Hematopoietic multipotent progenitor cell treated with erythropoietin and hydrocortisone succinate and interleukin-3 and kit ligand, for 4 days (in vitro differentiated cells): ENCODE data around the gene MYO1H.

ENCODE experiments used
- DNase-seq: peaks from one replicate; pipeline ENCODE4 v3.0.0-alpha.2; 2015

Gene MYO1H

GRCh38 chr12:109475993-109476806, 128.5 kb downstream of the MYO1H start:
- DNase-seq, result no peak

GRCh38 chr12:109476807-109477184, 129.1 kb downstream of the MYO1H start:
- no peak for DNase-seq

GRCh38 chr12:109477185-109477962, 129.7 kb downstream of the MYO1H start, which contains the start of the genes KCTD10 and UBE3B:
KCTD10 (minus strand) TSS chr12:109477300; CDS start chr12:109477262, 38 bp downstream.
UBE3B (plus strand) TSS chr12:109477634; CDS start chr12:109483552, 5,918 bp downstream.
- peak; percentile 95 for DNase-seq

GRCh38 chr12:109477963-109478315, 130.2 kb downstream of the MYO1H start:
- DNase-seq, result no peak

- no peak for DNase-seq
These were observed 132.1 kb downstream of the MYO1H start for GRCh38 chr12:109479761-109480160.

- no peak for DNase-seq
These were observed 132.7 kb downstream of the MYO1H start for GRCh38 chr12:109480356-109480755.

- DNase-seq, result no peak
These were observed 134.2 kb downstream of the MYO1H start for GRCh38 chr12:109481863-109482262.

- no peak for DNase-seq
These were observed 134.8 kb downstream of the MYO1H start for GRCh38 chr12:109482491-109482890.

- DNase-seq, result no peak
These were observed 135.2 kb downstream of the MYO1H start for GRCh38 chr12:109482894-109483293.

- no peak for DNase-seq
These were observed 135.6 kb downstream of the MYO1H start for GRCh38 chr12:109483346-109483745.

- no peak for DNase-seq
These were observed 137.5 kb downstream of the MYO1H start for GRCh38 chr12:109485201-109485600.

- no peak for DNase-seq
These were observed 139.7 kb downstream of the MYO1H start for GRCh38 chr12:109487181-109488050.

GRCh38 chr12:109488051-109488665, 140.5 kb downstream of the MYO1H start:
- no peak for DNase-seq

GRCh38 chr12:109489016-109489954, 141.6 kb downstream of the MYO1H start:
- no peak for DNase-seq

- DNase-seq, result no peak
These were observed 142.4 kb downstream of the MYO1H start for GRCh38 chr12:109489955-109490565.

GRCh38 chr12:109491671-109492070, 144.0 kb downstream of the MYO1H start:
- no peak for DNase-seq

- no peak for DNase-seq
These were observed 144.7 kb downstream of the MYO1H start for GRCh38 chr12:109492371-109492770.

GRCh38 chr12:109493090-109493489, 145.4 kb downstream of the MYO1H start:
- no peak for DNase-seq

GRCh38 chr12:109493938-109494337, 146.2 kb downstream of the MYO1H start:
- DNase-seq, result no peak

- DNase-seq, result no peak
These were observed 146.7 kb downstream of the MYO1H start for GRCh38 chr12:109494348-109494881.

GRCh38 chr12:109495012-109495411, 147.3 kb downstream of the MYO1H start:
- no peak for DNase-seq
